K562 (cell line): ENCODE measurements around the gene DNAH17.

Experiments
- CTCF ChIP-seq, 3 experiments: IDR thresholded peaks in 2 of 3; conservative IDR thresholded peaks in 1 of 3; 2 replicates each; pipeline ENCODE4 v1.5.1; 2011 to 2012; ENCODE audit warnings: low read length in 3 of 3, mild to moderate bottlenecking in 3 of 3, control low read depth in 2 of 3, improper control_type of control experiment in 1 of 3, inconsistent platforms in 1 of 3, low read depth in 1 of 3, mixed read lengths in 1 of 3, moderate library complexity in 1 of 3; ENCODE audit not compliant: insufficient read depth in 2 of 3
- ESRRB ChIP-seq: fragments of 250-450 bp; sonication (Bioruptor Pico); IDR thresholded peaks from 2 replicates; pipeline ENCODE4 v1.5.0; 2020; ENCODE audit warnings: mild to moderate bottlenecking, moderate library complexity, borderline replicate concordance
- HCFC1 ChIP-seq: IDR thresholded peaks from 2 replicates; pipeline ENCODE4 v1.6.1; 2012; ENCODE audit warnings: low read depth, low read length, improper control_type of control experiment
- MAX ChIP-seq: sonication (generic); formaldehyde crosslinking; IDR thresholded peaks from 2 replicates; pipeline ENCODE4 v1.9.0; 2022; ENCODE audit warnings: mild to moderate bottlenecking, missing genetic modification reagents
- SIX5 ChIP-seq, 2 experiments: IDR thresholded peaks; 2 replicates each; pipeline ENCODE4 v1.6.1; 2011; ENCODE audit warnings: low read length in 2 of 2, borderline replicate concordance in 1 of 2, low read depth in 1 of 2, mild to moderate bottlenecking in 1 of 2, moderate library complexity in 1 of 2; ENCODE audit not compliant: insufficient read depth in 1 of 2
- SNRNP70 ChIP-seq: fragments of 200-400 bp; formaldehyde crosslinking; optimal IDR thresholded peaks from 2 replicates; pipeline ENCODE3; 2017; ENCODE audit warnings: low read depth, low read length
- TAF1 ChIP-seq: IDR thresholded peaks from 2 replicates; pipeline ENCODE4 v1.6.1; 2011; ENCODE audit warnings: mild to moderate bottlenecking, low read length, moderate library complexity; ENCODE audit not compliant: insufficient read depth, control insufficient read depth, severe bottlenecking; ENCODE audit errors: extremely low read depth
- TBL1XR1 ChIP-seq, 2 experiments: IDR thresholded peaks; 2 replicates each; pipeline ENCODE4 v1.6.1; 2012; ENCODE audit warnings: improper control_type of control experiment in 2 of 2, low read length in 2 of 2, mild to moderate bottlenecking in 1 of 2
- USF1 ChIP-seq: sonication (generic); formaldehyde crosslinking; IDR thresholded peaks from 2 replicates; pipeline ENCODE4 v1.9.0; 2022; ENCODE audit warnings: mild to moderate bottlenecking, missing genetic modification reagents
- YY1 ChIP-seq, 3 experiments: IDR thresholded peaks; 2 replicates each; pipeline ENCODE4 v1.6.1; 2011; ENCODE audit warnings: low read length in 2 of 3, mild to moderate bottlenecking in 2 of 3, moderate library complexity in 2 of 3, borderline replicate concordance in 1 of 3, control low read depth in 1 of 3, low read depth in 1 of 3; ENCODE audit not compliant: insufficient read depth in 3 of 3, insufficient replicate concordance in 2 of 3, control insufficient read depth in 1 of 3, insufficient read length in 1 of 3; ENCODE audit errors: extremely low read depth in 1 of 3
- ZNF24 ChIP-seq: fragments of 450-650 bp; IDR thresholded peaks from 2 replicates; pipeline ENCODE4 v1.6.1; 2016

GRCh38 chr17:78446833-78447232 is 130.4 kb downstream of the DNAH17 start:
- TF ChIP-seq YY1 (IDR thresholded peaks at IDR 0.05; ENCODE audit: borderline replicate concordance in 1 of 3, control insufficient read depth in 1 of 3, extremely low read depth in 1 of 3, insufficient read depth in 3 of 3, insufficient read length in 1 of 3, insufficient replicate concordance in 2 of 3, low read depth in 1 of 3, low read length in 2 of 3) (no peak), SIX5 (IDR thresholded peaks at IDR 0.05; ENCODE audit: borderline replicate concordance in 1 of 2, insufficient read depth in 1 of 2, low read depth in 1 of 2, low read length in 2 of 2) (no peak), CTCF (IDR thresholded peaks at IDR 0.05 in 2 of 3, conservative IDR thresholded peaks at IDR 0.05 in 1 of 3; ENCODE audit: insufficient read depth in 2 of 3, low read depth in 1 of 3, low read length in 3 of 3) (no peak), SNRNP70 (no peak), USF1 (no peak), TBL1XR1 (IDR thresholded peaks at IDR 0.05; ENCODE audit: low read length in 2 of 2) (no peak), ESRRB (CRISPR knock-in tag) (no peak), TAF1 (no peak), HCFC1 (no peak), ZNF24 (no peak), MAX (CRISPR knock-in tag) (no peak)
